Upper lobe of right lung (tissue), 1 donor: Measurements from ENCODE around the gene GIT2. TPM values are rescaled to one million over a fixed set of nuclear protein-coding genes. Genes with fewer than 3 reads are reported as not detected.
"Not testable (repeated sequence)": the region's sequence is repeated elsewhere in the genome, so short reads cannot be mapped to it uniquely, and the experiment has no call there.

Experiments
- ATAC-seq: fragments of 200-7000 bp; cut with Tn5 transposase; one replicate; pipeline ENCODE4 v1.9.1; 2020; ENCODE audit warnings: mild to moderate bottlenecking, moderate library complexity
- DNase-seq: peaks from one replicate; pipeline ENCODE4 v3.0.0-alpha.2; 2020
- H3K27ac ChIP-seq: fragments of 200-600 bp; one replicate; pipeline ENCODE4 v1.8.0; 2022
- H3K27me3 ChIP-seq: fragments of 200-600 bp; one replicate; pipeline ENCODE4 v1.8.0; 2022; ENCODE audit warnings: mild to moderate bottlenecking
- H3K36me3 ChIP-seq: fragments of 200-600 bp; one replicate; pipeline ENCODE4 v1.8.0; 2022
- H3K4me1 ChIP-seq: fragments of 200-600 bp; one replicate; pipeline ENCODE4 v1.8.0; 2022
- H3K4me3 ChIP-seq: fragments of 200-600 bp; one replicate; pipeline ENCODE4 v1.8.0; 2022; ENCODE audit warnings: mild to moderate bottlenecking
- H3K9me3 ChIP-seq: fragments of 200-600 bp; one replicate; pipeline ENCODE4 v1.8.0; 2022
- CTCF ChIP-seq: fragments of 200-600 bp; IDR thresholded peaks from one replicate; pipeline ENCODE4 v1.8.0; 2022; ENCODE audit warnings: antibody characterized with exemption
- intact Hi-C: fragments of 100-400 bp; cut with DNase I; formaldehyde crosslinking; loops from one replicate; pipeline ENCODE4 v1.11.0; 2022
- total RNA-seq: library from RNA; stranded (reverse); fragmentation: NEBNext Ultra II Directional; extraction: Animal tissue kit (Norgen Biotek cat#: 25700); gene quantifications from one replicate; pipeline ENCODE4 v1.2.1, GENCODE V29; 2021
- donor health status: DM: no; HTN: yes; CAD: no; lungs with severe emphysema.

The GIT2 gene
- total RNA-seq, 1 donor from 2014 or later: 52.1 TPM

GRCh38 chr12:109993091-109993490 lies 3.1 kb downstream of the GIT2 start:
- ATAC-seq: no peak
- no peak overlapping the region for H3K4me3 ChIP-seq
- no peaks in the 10 kb centered on the region for H3K27me3 ChIP-seq
- H3K9me3 ChIP-seq: no peaks in the 10 kb centered on the region
- no peak for DNase-seq
- H3K36me3 ChIP-seq: peaks cover 35% of the 10 kb centered on the region
- H3K27ac ChIP-seq: no peak overlapping the region
- peaks cover 21% of the 10 kb centered on the region for H3K4me1 ChIP-seq
- no peak for TF ChIP-seq CTCF
- intact Hi-C loops: no loop called here

- peaks cover 18% of the 10 kb centered on the region for H3K4me1 ChIP-seq
- no peak for ATAC-seq
These were observed 4.6 kb downstream of the GIT2 start for GRCh38 chr12:109991586-109991985.

GRCh38 chr12:109989380-109989779 lies 6.8 kb downstream of the GIT2 start:
- Histone ChIP-seq H3K4me1 (peaks cover 6% of the 10 kb centered on the region), H3K27me3 (no peaks in the 10 kb centered on the region), H3K9me3 (no peaks in the 10 kb centered on the region), H3K36me3 (peaks cover 71% of the 10 kb centered on the region), H3K4me3 (no peak overlapping the region), H3K27ac (no peak overlapping the region)
- no peak for TF ChIP-seq CTCF
- DNase-seq: no peak
- intact Hi-C loops: no loop called here
- ATAC-seq: no peak

More at GRCh38 chr12:109991586-109991985, 4.6 kb downstream of the GIT2 start:
- no peak for DNase-seq
- intact Hi-C loops: no loop called here
- H3K27me3 ChIP-seq: no peaks in the 10 kb centered on the region
- no peaks in the 10 kb centered on the region for H3K9me3 ChIP-seq
- no peak overlapping the region for H3K27ac ChIP-seq
- H3K4me3 ChIP-seq: no peak overlapping the region
- peaks cover 50% of the 10 kb centered on the region for H3K36me3 ChIP-seq
- TF ChIP-seq CTCF: no peak

GRCh38 chr12:109988903-109989302 lies 7.3 kb downstream of the GIT2 start:
- ATAC-seq (no peak), DNase-seq (no peak)
- H3K4me1 ChIP-seq: peaks cover 1% of the 10 kb centered on the region
- no peak for TF ChIP-seq CTCF
- no peak overlapping the region for H3K4me3 ChIP-seq
- intact Hi-C loops: no loop called here
- peaks cover 76% of the 10 kb centered on the region for H3K36me3 ChIP-seq
- no peaks in the 10 kb centered on the region for H3K9me3 ChIP-seq
- no peak overlapping the region for H3K27ac ChIP-seq
- no peaks in the 10 kb centered on the region for H3K27me3 ChIP-seq

GRCh38 chr12:109988274-109988673 lies 7.9 kb downstream of the GIT2 start:
- H3K4me3 ChIP-seq: no peak overlapping the region
- H3K4me1 ChIP-seq: no peaks in the 10 kb centered on the region
- peaks cover 83% of the 10 kb centered on the region for H3K36me3 ChIP-seq
- ATAC-seq (no peak), DNase-seq (no peak)
- no peaks in the 10 kb centered on the region for H3K27me3 ChIP-seq
- TF ChIP-seq CTCF: no peak
- intact Hi-C loops: no loop called here
- H3K27ac ChIP-seq: no peak overlapping the region
- no peaks in the 10 kb centered on the region for H3K9me3 ChIP-seq

- Histone ChIP-seq H3K36me3 (peaks cover 89% of the 10 kb centered on the region), H3K27me3 (no peaks in the 10 kb centered on the region), H3K27ac (no peak overlapping the region), H3K9me3 (no peaks in the 10 kb centered on the region), H3K4me3 (no peak overlapping the region), H3K4me1 (no peaks in the 10 kb centered on the region)
- DNase-seq: no peak
- no peak for TF ChIP-seq CTCF
- ATAC-seq: no peak
- intact Hi-C loops: no loop called here
These were observed 8.6 kb downstream of the GIT2 start for GRCh38 chr12:109987615-109988014.

GRCh38 chr12:109986236-109986635 lies 9.9 kb downstream of the GIT2 start:
- peaks cover 99% of the 10 kb centered on the region for H3K36me3 ChIP-seq
- H3K9me3 ChIP-seq, H3K27ac ChIP-seq, DNase-seq, H3K27me3 ChIP-seq, H3K4me3 ChIP-seq, H3K4me1 ChIP-seq, ATAC-seq, intact Hi-C loops: not testable (repeated sequence)
